ENCODE results near the gene NEK6. TPM values are rescaled to one million over a fixed set of nuclear protein-coding genes. Genes with fewer than 3 reads are reported as not detected.
"Not testable (repeated sequence)": the region's sequence is repeated elsewhere in the genome, so short reads cannot be mapped to it uniquely, and the experiment has no call there.

The NEK6 gene
- total RNA-seq, 1 donor from 2014 or later = 115 TPM

- Mint-ChIP-seq H3K27ac (ENCODE audit: unreplicated experiment) (peak overlapping the region; percentile 81), H3K27me3 (ENCODE audit: unreplicated experiment) (peaks cover 9% of the 10 kb centered on the region), H3K4me1 (ENCODE audit: unreplicated experiment) (peaks cover 19% of the 10 kb centered on the region), H3K36me3 (ENCODE audit: unreplicated experiment) (no peaks in the 10 kb centered on the region), H3K4me3 (ENCODE audit: unreplicated experiment) (peak overlapping the region; percentile 60), H3K9me3 (ENCODE audit: unreplicated experiment) (no peaks in the 10 kb centered on the region)
- TF ChIP-seq CTCF (IDR thresholded peaks at IDR 0.05) = no peak
- no peak for DNase-seq (ENCODE audit: extremely low spot score, unreplicated experiment)
Observed at GRCh38 chr9:124242331-124243194, 15.2 kb upstream of the NEK6 start.

DNA sequence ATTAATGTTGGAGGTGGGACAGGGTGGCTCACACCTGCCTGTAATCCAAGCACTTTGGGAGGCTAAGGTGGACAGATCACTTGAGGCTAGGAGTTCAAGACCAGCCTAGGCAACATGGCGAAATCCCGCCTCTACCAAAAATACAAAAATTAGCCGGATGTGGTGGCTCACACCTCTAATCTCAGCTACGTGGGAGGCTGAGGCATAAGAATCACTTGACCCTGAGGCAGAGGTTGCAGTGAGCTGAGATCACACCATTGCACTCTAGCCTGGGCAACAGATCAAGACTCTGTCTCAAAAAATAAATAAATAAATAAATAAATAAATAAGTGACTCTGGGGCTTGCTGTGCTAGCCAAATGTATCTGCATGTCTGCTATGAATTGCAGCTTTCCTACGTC lies 10.4 kb upstream of the NEK6 start:
- not testable (repeated sequence) for H3K27me3 Mint-ChIP-seq (ENCODE audit: unreplicated experiment); H3K36me3 Mint-ChIP-seq (ENCODE audit: unreplicated experiment); H3K4me3 Mint-ChIP-seq (ENCODE audit: unreplicated experiment); H3K9me3 Mint-ChIP-seq (ENCODE audit: unreplicated experiment); DNase-seq (ENCODE audit: extremely low spot score, unreplicated experiment); H3K27ac Mint-ChIP-seq (ENCODE audit: unreplicated experiment)
- peaks cover 23% of the 10 kb centered on the region for H3K4me1 Mint-ChIP-seq (ENCODE audit: unreplicated experiment)

GRCh38 chr9:124248066-124248465 lies 9.7 kb upstream of the NEK6 start:
- H3K4me1 Mint-ChIP-seq (ENCODE audit: unreplicated experiment) = peaks cover 18% of the 10 kb centered on the region
- H3K27me3 Mint-ChIP-seq (ENCODE audit: unreplicated experiment) = no peaks in the 10 kb centered on the region
- H3K36me3 Mint-ChIP-seq (ENCODE audit: unreplicated experiment) = no peaks in the 10 kb centered on the region
- no peak overlapping the region for H3K27ac Mint-ChIP-seq (ENCODE audit: unreplicated experiment)
- DNase-seq (ENCODE audit: extremely low spot score, unreplicated experiment) = no peak
- TF ChIP-seq CTCF (IDR thresholded peaks at IDR 0.05) = no peak
- no peak overlapping the region for H3K4me3 Mint-ChIP-seq (ENCODE audit: unreplicated experiment)
- H3K9me3 Mint-ChIP-seq (ENCODE audit: unreplicated experiment) = no peaks in the 10 kb centered on the region

DNA sequence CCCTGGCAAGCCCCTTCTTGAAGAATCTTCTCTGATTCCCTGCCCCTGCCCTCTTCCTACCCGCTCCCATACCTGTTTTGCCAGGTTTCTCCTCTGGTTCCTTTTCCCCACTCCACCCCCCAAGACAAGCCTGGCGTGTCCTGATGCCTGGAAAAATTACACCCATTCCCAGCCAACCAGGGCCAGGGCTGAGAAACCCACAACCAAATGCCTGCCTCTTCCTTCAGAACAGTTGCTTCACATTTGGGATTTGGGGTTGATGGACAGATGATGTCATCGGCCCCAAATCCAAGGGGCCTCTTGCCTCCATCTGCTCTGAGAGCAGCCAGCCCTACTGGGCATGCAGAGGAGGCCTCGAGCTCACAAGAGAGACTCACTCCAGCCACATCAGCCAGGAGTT lies 8.8 kb upstream of the NEK6 start:
- H3K27ac Mint-ChIP-seq (ENCODE audit: unreplicated experiment) = no peak overlapping the region
- H3K36me3 Mint-ChIP-seq (ENCODE audit: unreplicated experiment) = no peaks in the 10 kb centered on the region
- no peak overlapping the region for H3K4me3 Mint-ChIP-seq (ENCODE audit: unreplicated experiment)
- no peaks in the 10 kb centered on the region for H3K27me3 Mint-ChIP-seq (ENCODE audit: unreplicated experiment)
- no peak for DNase-seq (ENCODE audit: extremely low spot score, unreplicated experiment)
- no peaks in the 10 kb centered on the region for H3K9me3 Mint-ChIP-seq (ENCODE audit: unreplicated experiment)
- H3K4me1 Mint-ChIP-seq (ENCODE audit: unreplicated experiment) = peaks cover 12% of the 10 kb centered on the region
- no peak for TF ChIP-seq CTCF (IDR thresholded peaks at IDR 0.05)

DNA sequence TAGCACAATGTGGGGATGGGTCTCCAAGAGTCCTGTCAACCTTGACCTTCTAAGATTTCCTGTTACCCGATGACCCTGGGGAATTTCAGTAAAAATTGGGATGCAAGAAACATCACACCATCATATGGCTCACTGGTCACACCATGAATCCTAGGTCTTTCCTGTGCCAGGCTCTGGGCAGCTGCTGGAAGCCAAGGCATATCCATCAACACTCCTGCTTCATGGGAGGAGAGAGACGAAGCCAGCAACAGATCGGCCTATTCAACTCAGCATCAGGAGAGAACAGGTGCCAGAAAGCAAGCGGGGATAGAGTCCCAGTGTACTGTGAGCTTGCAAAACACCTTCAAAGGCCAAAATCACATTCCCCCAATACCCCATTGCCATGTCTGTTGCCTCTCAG lies 6.5 kb upstream of the NEK6 start:
- Mint-ChIP-seq H3K4me1 (ENCODE audit: unreplicated experiment) (peaks cover 14% of the 10 kb centered on the region), H3K9me3 (ENCODE audit: unreplicated experiment) (no peaks in the 10 kb centered on the region), H3K27me3 (ENCODE audit: unreplicated experiment) (no peaks in the 10 kb centered on the region), H3K4me3 (ENCODE audit: unreplicated experiment) (no peak overlapping the region), H3K36me3 (ENCODE audit: unreplicated experiment) (no peaks in the 10 kb centered on the region), H3K27ac (ENCODE audit: unreplicated experiment) (no peak overlapping the region)
- no peak for DNase-seq (ENCODE audit: extremely low spot score, unreplicated experiment)
- no peak for TF ChIP-seq CTCF (IDR thresholded peaks at IDR 0.05)

Data from osteocyte (in vitro differentiated cells).